SK-N-MC (cell line): ENCODE measurements around the gene GCGR.

Experiments used
- DNase-seq: peaks from one replicate; pipeline ENCODE4 v3.0.0-alpha.2; 2011; ENCODE audit warnings: low read depth, low spot score
- H3K27ac ChIP-seq: fragments of 200-600 bp; sonication (generic); 2 replicates; pipeline ENCODE4 v1.5.1; 2016; ENCODE audit warnings: mixed run types
- H3K36me3 ChIP-seq: fragments of 200-600 bp; sonication (generic); 2 replicates; pipeline ENCODE4 v1.6.1; 2017; ENCODE audit warnings: antibody characterized with exemption, low read length, mixed read lengths; ENCODE audit not compliant: insufficient read depth
- H3K4me3 ChIP-seq: fragments of 200-600 bp; sonication (generic); 2 replicates; pipeline ENCODE4 v1.5.1; 2016
- H3K9ac ChIP-seq: fragments of 200-600 bp; sonication (generic); 2 replicates; pipeline ENCODE4 v1.8.0; 2017; ENCODE audit warnings: mixed run types, mixed read lengths; ENCODE audit not compliant: insufficient read length
- H3K9me3 ChIP-seq: fragments of 200-600 bp; sonication (generic); 2 replicates; pipeline ENCODE4 v1.6.1; 2017; ENCODE audit warnings: low read depth, mild to moderate bottlenecking, antibody characterized with exemption, low read length, moderate library complexity, mixed read lengths
- EZH2 ChIP-seq: fragments of 200-600 bp; sonication (generic); IDR thresholded peaks from one replicate; pipeline ENCODE4 v1.6.1; 2017; ENCODE audit warnings: antibody characterized with exemption
- FOXP2 ChIP-seq: optimal IDR thresholded peaks from 2 replicates; pipeline ENCODE3; 2011; ENCODE audit warnings: mild to moderate bottlenecking, moderate library complexity; ENCODE audit not compliant: insufficient read depth; ENCODE audit errors: extremely low read length, control extremely low read depth
- POLR2AphosphoS5 ChIP-seq: IDR thresholded peaks from 2 replicates; pipeline ENCODE4 v1.6.1; 2012; ENCODE audit warnings: mild to moderate bottlenecking, low read depth, low read length, borderline replicate concordance

Gene GCGR

GRCh38 chr17:81810476-81810875 lies 6.5 kb downstream of the GCGR start:
- DNase-seq, result no peak
- H3K9ac ChIP-seq, result no peak overlapping the region
- H3K27ac ChIP-seq, result no peak overlapping the region
- no peak overlapping the region for H3K4me3 ChIP-seq
- TF ChIP-seq POLR2AphosphoS5, result no peak
- no peak for TF ChIP-seq FOXP2
- no peak for TF ChIP-seq EZH2
- no peaks in the 10 kb centered on the region for H3K9me3 ChIP-seq
- H3K36me3 ChIP-seq, result no peaks in the 10 kb centered on the region

GRCh38 chr17:81810892-81811704 lies 7.1 kb downstream of the GCGR start:
- H3K4me3 ChIP-seq, result no peak overlapping the region
- no peaks in the 10 kb centered on the region for H3K9me3 ChIP-seq
- H3K9ac ChIP-seq, result no peak overlapping the region
- TF ChIP-seq POLR2AphosphoS5, result no peak
- no peak for TF ChIP-seq FOXP2
- TF ChIP-seq EZH2, result no peak
- no peak overlapping the region for H3K27ac ChIP-seq
- DNase-seq, result no peak
- no peaks in the 10 kb centered on the region for H3K36me3 ChIP-seq

- TF ChIP-seq POLR2AphosphoS5, result no peak
- no peak for TF ChIP-seq FOXP2
- TF ChIP-seq EZH2, result no peak
- no peak for DNase-seq
- no peak overlapping the region for H3K27ac ChIP-seq
- no peaks in the 10 kb centered on the region for H3K36me3 ChIP-seq
- H3K4me3 ChIP-seq, result no peak overlapping the region
- no peaks in the 10 kb centered on the region for H3K9me3 ChIP-seq
- H3K9ac ChIP-seq, result no peak overlapping the region
Observed at GRCh38 chr17:81811705-81812570, 8.0 kb downstream of the GCGR start.

- no peaks in the 10 kb centered on the region for H3K36me3 ChIP-seq
- DNase-seq, result no peak
- no peak for TF ChIP-seq POLR2AphosphoS5
- TF ChIP-seq EZH2, result no peak
- no peak for TF ChIP-seq FOXP2
- no peak overlapping the region for H3K4me3 ChIP-seq
- H3K9me3 ChIP-seq, result no peaks in the 10 kb centered on the region
- no peak overlapping the region for H3K27ac ChIP-seq
- H3K9ac ChIP-seq, result no peak overlapping the region
Observed at GRCh38 chr17:81812571-81813370, 8.8 kb downstream of the GCGR start.

- H3K4me3 ChIP-seq, result no peak overlapping the region
- no peaks in the 10 kb centered on the region for H3K36me3 ChIP-seq
- TF ChIP-seq POLR2AphosphoS5 (no peak), EZH2 (no peak), FOXP2 (no peak)
- no peak for DNase-seq
- H3K9me3 ChIP-seq, result no peaks in the 10 kb centered on the region
- H3K9ac ChIP-seq, result no peak overlapping the region
- H3K27ac ChIP-seq, result no peak overlapping the region
Observed at GRCh38 chr17:81813371-81813684, 9.4 kb downstream of the GCGR start.

GRCh38 chr17:81813861-81814683 lies 10.1 kb downstream of the GCGR start:
- DNase-seq, result no peak
- Histone ChIP-seq H3K9ac (no peak overlapping the region), H3K4me3 (no peak overlapping the region), H3K9me3 (no peaks in the 10 kb centered on the region), H3K27ac (no peak overlapping the region), H3K36me3 (no peaks in the 10 kb centered on the region)
- TF ChIP-seq FOXP2, result no peak
- TF ChIP-seq EZH2, result no peak
- no peak for TF ChIP-seq POLR2AphosphoS5

- no peaks in the 10 kb centered on the region for H3K36me3 ChIP-seq
- no peak overlapping the region for H3K27ac ChIP-seq
- no peak for DNase-seq
- H3K4me3 ChIP-seq, result no peak overlapping the region
- TF ChIP-seq FOXP2, result no peak
- no peaks in the 10 kb centered on the region for H3K9me3 ChIP-seq
- H3K9ac ChIP-seq, result no peak overlapping the region
Observed at GRCh38 chr17:81814748-81815645, 11.0 kb downstream of the GCGR start.
